Activated naive CD8-positive, alpha-beta T cell treated with anti-CD3 and anti-CD28 coated beads, Interleukin-2, amount 10 ng/mL, durations not matched to agents 7 days and 5 days (primary cell): Measurements from ENCODE around the gene SLC6A12. TPM values are rescaled to one million over a fixed set of nuclear protein-coding genes. Genes with fewer than 3 reads are reported as not detected.

Experiments used
- ATAC-seq: fragments of 150-1000 bp; cut with Tn5 transposase; one replicate; pipeline ENCODE4 v1.10.0; 2021; ENCODE audit warnings: low read depth, moderate library complexity
- POLR2A ChIA-PET: fragments of 350-600 bp; sonication (Branson Sonifier 250); formaldehyde crosslinking; loops from one replicate; lab custom pipeline; 2021; ENCODE audit warnings: antibody characterized with exemption; lab: Charles Lee
- DNase-seq: peaks from one replicate; pipeline ENCODE4 v3.0.0; 2021
- H3K27ac Mint-ChIP-seq: one replicate; pipeline ENCODE4 v1.8.0; 2022; ENCODE audit warnings: mild to moderate bottlenecking, mixed read lengths
- H3K27me3 Mint-ChIP-seq: one replicate; pipeline ENCODE4 v1.8.0; 2022; ENCODE audit warnings: mild to moderate bottlenecking, moderate library complexity, mixed read lengths
- H3K36me3 Mint-ChIP-seq: one replicate; pipeline ENCODE4 v1.8.0; 2021; ENCODE audit warnings: mild to moderate bottlenecking, mixed read lengths
- H3K4me1 Mint-ChIP-seq: one replicate; pipeline ENCODE4 v1.8.0; 2021; ENCODE audit warnings: mixed read lengths
- H3K4me3 Mint-ChIP-seq: one replicate; pipeline ENCODE4 v1.8.0; 2022; ENCODE audit warnings: mild to moderate bottlenecking, moderate library complexity, mixed read lengths
- H3K9me3 Mint-ChIP-seq: one replicate; pipeline ENCODE4 v1.8.0; 2021; ENCODE audit warnings: mixed read lengths
- total RNA-seq, 2 experiments: library from RNA; stranded (reverse); gene quantifications; one replicate each; pipeline ENCODE4 v1.2.3, GENCODE V29; 2021

SLC6A12 gene
- total RNA-seq, result not detected

DNA sequence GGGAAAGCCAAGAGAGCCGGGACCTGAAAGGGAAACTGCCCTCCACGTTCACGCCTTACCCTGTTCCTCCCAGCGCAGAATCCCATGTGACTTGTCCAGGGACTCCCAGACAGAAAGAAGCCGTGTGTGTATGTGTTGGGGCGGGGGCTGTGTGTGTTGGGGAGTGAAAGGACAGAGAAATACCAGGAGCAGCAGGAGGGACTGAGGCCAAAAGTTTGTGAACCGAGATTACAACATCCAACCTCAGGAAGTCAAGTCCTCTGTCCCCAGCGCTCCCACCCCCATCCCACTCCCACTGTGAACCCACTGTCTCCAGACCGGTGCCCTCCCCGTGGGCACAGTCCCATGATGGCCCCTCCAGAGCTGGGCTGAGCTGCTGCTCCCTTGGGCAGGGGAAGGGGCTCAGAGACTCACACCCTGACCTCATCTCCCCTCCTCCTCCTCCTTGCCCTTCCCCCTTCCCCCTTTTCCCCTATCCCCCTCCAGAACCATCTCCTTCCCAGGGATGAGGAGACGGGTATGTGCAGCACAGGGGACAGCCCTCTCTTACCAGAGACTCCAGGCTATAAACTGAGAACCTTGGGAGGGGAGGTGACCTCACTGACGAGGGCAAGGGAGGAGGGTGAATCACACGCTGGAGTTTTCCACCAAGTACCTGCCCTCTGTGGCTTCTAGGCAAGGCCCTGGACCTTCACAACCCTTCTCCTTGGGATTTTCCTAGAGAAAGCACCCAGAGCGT, at the start of gene SLC6A12:
SLC6A12 (minus strand) TSS at position 155 of the 739 bp plus-strand sequence. CDS start 4,171 bp downstream, outside the sequence.
- POLR2A ChIA-PET, result no interaction called here
- Mint-ChIP-seq H3K27me3 (peaks cover 18% of the 10 kb centered on the region), H3K9me3 (no peaks in the 10 kb centered on the region), H3K4me1 (no peaks in the 10 kb centered on the region), H3K4me3 (no peak within 1 kb of the TSS), H3K27ac (no peak within 1 kb of the TSS), H3K36me3 (no peaks in the 10 kb centered on the region)
- ATAC-seq (no peak), DNase-seq (no peak)

DNA sequence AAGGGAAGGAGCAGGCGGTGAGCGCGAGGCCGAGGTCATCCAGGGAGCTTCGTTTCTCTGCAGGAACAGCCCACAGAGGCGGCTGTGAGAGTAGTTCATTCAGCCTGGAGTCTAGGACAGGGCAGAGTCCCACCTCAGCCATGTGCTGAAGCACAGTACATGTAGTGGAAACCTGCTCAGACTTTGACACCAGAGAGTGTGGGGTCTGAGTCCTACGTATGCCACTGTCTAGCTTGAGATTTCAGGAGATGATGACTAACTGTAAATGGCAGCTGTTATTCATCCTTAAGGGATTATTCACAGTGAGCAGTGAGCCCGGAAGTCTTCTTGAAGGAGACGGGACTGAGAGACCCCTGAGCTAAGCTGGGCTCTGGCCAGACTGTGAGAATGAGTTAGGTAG, 49.6 kb upstream of the SLC6A12 start:
- no peaks in the 10 kb centered on the region for H3K9me3 Mint-ChIP-seq
- H3K4me3 Mint-ChIP-seq, result no peak overlapping the region
- no peak overlapping the region for H3K27ac Mint-ChIP-seq
- no peak for DNase-seq
- no peak for ATAC-seq
- peaks cover 12% of the 10 kb centered on the region for H3K27me3 Mint-ChIP-seq
- POLR2A ChIA-PET, result no interaction called here
- H3K36me3 Mint-ChIP-seq, result peaks cover 1% of the 10 kb centered on the region
- peaks cover 7% of the 10 kb centered on the region for H3K4me1 Mint-ChIP-seq

DNA sequence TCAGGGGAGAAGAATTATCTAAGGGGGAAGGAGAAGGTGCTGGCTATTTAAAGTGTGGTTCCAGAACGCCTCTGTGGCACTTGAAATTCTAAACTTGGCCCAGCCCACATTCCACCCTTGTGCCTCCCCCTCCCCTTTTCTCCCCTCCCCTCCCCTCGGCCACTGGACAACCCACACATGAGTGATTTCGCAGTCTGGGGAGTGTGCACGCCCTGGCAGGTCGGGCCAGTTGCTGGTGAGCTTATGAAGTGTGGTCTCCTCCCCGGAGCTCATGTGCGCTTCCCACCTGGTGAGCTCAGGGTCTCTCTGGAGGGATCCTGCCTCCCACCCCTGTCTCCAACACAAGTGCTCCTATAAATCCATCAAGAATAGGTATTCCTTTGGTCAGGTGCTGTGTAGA, 48.9 kb upstream of the SLC6A12 start, which contains the start of gene SLC6A13:
SLC6A13 (minus strand) TSS at position 20 of the 400 bp plus-strand sequence. CDS start 2,784 bp downstream, outside the sequence.
- POLR2A ChIA-PET, result no interaction called here
- Mint-ChIP-seq H3K4me1 (peaks cover 7% of the 10 kb centered on the region), H3K4me3 (no peak within 1 kb of the TSS), H3K36me3 (peaks cover 1% of the 10 kb centered on the region), H3K27me3 (peaks cover 12% of the 10 kb centered on the region), H3K9me3 (no peaks in the 10 kb centered on the region), H3K27ac (no peak within 1 kb of the TSS)
- DNase-seq (no peak), ATAC-seq (no peak)

DNA sequence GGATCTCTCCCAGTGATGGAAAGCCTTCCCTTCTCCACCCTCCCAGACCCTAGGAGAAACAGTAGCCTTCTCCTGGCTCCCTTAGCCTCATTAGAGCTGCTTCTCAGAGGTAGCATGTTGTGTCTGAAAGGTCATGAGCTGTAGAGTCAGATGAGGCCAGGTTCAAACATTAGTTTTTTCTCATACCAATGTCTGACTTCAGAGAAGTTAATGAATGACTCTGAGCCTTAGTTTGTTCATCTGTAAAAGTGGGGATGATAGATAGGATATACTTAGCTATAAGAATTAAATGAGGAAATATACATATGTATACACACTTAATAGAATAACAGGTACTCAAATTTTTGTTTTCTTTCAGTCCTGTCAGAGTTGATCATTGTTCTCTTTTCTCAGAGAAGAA, 48.2 kb upstream of the SLC6A12 start:
- no peak overlapping the region for H3K4me3 Mint-ChIP-seq
- peaks cover 7% of the 10 kb centered on the region for H3K4me1 Mint-ChIP-seq

DNA sequence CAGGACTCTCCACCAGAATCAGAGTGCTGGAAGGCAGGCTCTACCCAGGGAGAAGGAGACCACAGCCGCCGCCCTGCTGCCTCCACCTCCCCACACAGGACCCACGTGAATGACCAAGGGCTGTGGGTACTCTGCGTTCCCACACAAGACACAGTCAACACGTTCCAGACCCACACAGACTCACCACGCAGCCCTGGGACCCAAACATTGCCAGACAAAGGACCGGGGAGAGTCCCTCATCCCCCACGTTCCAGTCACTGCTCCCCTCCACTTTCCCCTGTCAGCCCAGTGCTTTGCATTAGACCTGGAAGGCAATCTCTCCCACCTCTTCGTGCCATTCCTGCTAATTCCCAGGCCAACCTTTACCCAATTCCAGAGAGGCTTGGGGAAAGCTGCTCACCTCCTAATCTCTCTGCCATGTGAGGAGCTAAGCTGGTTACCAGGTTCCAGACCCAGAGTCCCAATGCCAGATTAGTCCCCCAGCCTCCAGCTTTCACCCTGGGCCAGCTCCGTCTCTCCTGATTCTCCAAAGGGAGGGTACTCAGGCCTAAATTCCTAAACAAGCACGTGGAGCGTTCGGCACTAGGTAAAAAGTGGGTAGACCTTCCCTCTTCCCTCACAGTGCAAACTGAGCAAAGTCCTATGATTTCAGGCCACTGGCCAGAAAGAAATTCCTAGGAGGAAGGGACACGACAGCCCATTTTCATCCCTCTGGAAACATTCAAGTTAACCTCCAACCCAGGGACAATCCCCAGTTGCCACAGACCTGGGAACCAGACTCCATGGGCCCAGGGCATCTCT, 43.8 kb upstream of the SLC6A12 start:
- Mint-ChIP-seq H3K4me3 (no peak overlapping the region), H3K27ac (no peak overlapping the region), H3K27me3 (peaks cover 13% of the 10 kb centered on the region), H3K9me3 (no peaks in the 10 kb centered on the region), H3K36me3 (no peaks in the 10 kb centered on the region), H3K4me1 (no peaks in the 10 kb centered on the region)
- ATAC-seq, result no peak
- DNase-seq, result no peak
- POLR2A ChIA-PET, result no interaction called here

More for the DNA sequence above, 48.2 kb upstream of the SLC6A12 start:
- Mint-ChIP-seq H3K27me3 (peaks cover 9% of the 10 kb centered on the region), H3K27ac (no peak overlapping the region), H3K36me3 (peaks cover 1% of the 10 kb centered on the region), H3K9me3 (no peaks in the 10 kb centered on the region)
- POLR2A ChIA-PET, result no interaction called here
- DNase-seq (no peak), ATAC-seq (no peak)

DNA sequence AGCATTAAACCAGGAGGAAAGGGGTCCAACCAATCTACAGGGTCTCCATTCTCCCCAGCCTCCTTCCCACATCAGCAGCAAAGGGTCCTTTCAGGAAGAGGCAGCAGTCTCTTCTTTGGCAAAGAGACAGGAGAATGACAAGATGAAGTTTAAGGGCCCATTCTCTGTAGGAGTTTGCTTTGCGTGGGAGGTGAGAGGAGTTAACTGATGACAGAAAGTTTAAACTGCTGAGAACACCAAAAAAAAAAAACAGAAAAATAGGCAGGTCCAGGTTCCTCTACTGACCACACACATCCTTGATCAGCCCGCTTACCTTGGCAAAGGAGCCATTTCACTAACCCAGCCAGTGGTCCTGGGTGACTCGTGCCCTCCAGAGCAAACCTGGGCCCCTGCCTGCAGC, 43.0 kb upstream of the SLC6A12 start:
- ATAC-seq (no peak), DNase-seq (no peak)
- no peaks in the 10 kb centered on the region for H3K9me3 Mint-ChIP-seq
- peaks cover 11% of the 10 kb centered on the region for H3K27me3 Mint-ChIP-seq
- H3K27ac Mint-ChIP-seq, result no peak overlapping the region
- H3K4me1 Mint-ChIP-seq, result no peaks in the 10 kb centered on the region
- H3K36me3 Mint-ChIP-seq, result no peaks in the 10 kb centered on the region
- POLR2A ChIA-PET, result no interaction called here
- no peak overlapping the region for H3K4me3 Mint-ChIP-seq

DNA sequence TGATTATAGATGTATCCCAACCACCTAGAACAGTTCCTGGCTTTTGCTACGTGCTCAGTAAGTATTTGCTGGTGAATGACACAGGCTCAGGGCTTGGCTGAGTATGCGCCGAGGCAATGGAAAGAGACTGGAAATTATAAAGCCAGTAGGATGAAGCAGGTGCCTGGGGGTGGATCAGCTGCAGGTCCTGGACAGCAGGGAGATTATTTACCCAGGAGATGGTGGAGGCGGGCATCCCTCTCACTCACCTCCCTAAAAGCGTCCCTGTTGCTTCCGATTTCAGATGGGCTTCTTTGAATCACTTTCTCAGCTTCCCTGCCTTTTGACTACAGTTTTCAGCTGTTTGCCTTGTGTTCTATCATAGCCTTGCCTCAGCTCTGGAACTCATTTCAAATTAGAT, 42.3 kb upstream of the SLC6A12 start:
- ATAC-seq (no peak), DNase-seq (no peak)
- H3K27me3 Mint-ChIP-seq, result peaks cover 11% of the 10 kb centered on the region
- H3K36me3 Mint-ChIP-seq, result no peaks in the 10 kb centered on the region
- no peaks in the 10 kb centered on the region for H3K9me3 Mint-ChIP-seq
- no peaks in the 10 kb centered on the region for H3K4me1 Mint-ChIP-seq
- no peak overlapping the region for H3K27ac Mint-ChIP-seq
- POLR2A ChIA-PET, result no interaction called here
- H3K4me3 Mint-ChIP-seq, result no peak overlapping the region

DNA sequence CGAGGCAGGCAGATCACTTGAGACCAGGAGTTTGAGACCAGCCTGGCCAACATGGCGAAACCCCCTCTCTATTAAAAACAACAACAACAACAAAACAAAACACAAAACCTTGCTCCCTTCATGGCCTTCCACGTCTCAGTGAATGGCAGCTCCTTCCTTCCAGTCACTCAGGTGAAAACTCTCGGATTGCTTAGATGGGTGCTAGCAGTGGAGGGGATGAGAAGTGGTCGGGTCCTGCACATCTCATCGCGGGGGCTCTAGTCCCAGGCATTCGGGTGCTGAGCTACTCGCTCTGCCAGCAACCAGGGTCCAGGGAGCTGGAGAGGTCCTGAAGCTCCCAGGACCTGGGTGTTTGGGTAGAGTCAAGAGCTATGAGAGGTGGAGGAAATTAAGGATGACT, 41.0 kb upstream of the SLC6A12 start:
- Mint-ChIP-seq H3K36me3 (no peaks in the 10 kb centered on the region), H3K4me1 (no peaks in the 10 kb centered on the region), H3K27ac (no peak overlapping the region), H3K27me3 (peaks cover 7% of the 10 kb centered on the region), H3K9me3 (no peaks in the 10 kb centered on the region), H3K4me3 (no peak overlapping the region)
- DNase-seq, result no peak
- ATAC-seq, result no peak
- POLR2A ChIA-PET, result no interaction called here

DNA sequence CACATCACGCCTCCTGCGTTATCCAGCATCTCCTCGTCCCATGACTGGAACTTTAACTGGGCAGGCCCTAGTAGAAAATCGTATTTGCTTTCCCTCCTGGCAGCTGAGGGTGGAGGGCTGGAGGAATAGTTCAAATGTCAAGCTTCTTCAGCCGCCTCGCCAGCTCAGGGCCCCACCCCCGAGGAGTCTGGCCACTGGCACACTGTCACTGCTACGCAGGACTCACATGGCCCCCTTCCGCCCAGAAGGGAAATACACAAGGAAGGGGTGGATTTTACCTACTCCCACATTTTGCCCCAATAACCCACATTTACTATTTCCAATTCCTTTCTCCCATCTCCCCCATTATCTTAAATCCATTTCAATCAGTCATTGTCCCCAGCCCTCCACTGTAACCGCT, 40.1 kb upstream of the SLC6A12 start:
- peaks cover 11% of the 10 kb centered on the region for H3K27me3 Mint-ChIP-seq
- no peak for ATAC-seq
- no peaks in the 10 kb centered on the region for H3K4me1 Mint-ChIP-seq

DNA sequence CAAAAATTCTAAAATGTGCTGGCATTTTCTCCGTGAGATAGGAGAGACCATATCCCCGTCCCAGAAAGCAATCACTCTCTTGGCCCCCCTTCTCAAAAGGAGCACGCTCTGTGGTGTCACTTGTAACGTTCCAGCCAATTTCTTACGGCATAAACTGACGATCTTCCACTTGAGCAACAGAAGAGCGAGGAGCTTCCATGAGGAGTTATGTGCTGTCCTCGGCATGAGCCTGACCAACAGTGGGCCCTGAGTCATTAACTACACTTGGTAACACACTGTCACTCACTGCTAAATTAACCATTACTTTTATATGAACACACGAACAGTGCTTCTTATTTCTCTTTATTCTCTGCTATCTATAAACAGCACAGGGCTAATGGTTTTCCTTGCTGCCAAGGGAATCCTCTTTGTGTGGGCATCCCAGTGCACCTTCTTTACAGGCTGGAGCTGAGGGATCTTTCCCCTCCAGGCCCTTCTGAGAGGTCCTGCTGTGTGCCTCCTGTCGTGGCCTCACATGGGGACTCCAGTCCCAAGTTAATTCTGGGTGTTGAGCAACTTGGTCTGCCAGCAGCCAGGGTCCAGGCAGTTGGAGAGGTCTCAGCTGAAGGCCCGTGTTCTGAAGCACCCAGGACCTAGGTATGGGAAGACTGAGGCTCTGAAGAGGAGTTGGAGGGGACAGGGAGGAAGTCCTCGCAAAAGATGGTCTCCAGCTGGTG, 39.3 kb upstream of the SLC6A12 start:
- H3K27me3 Mint-ChIP-seq, result peaks cover 13% of the 10 kb centered on the region
- POLR2A ChIA-PET, result no interaction called here
- H3K9me3 Mint-ChIP-seq, result no peaks in the 10 kb centered on the region
- ATAC-seq (no peak), DNase-seq (no peak)
- no peak overlapping the region for H3K4me3 Mint-ChIP-seq
- no peak overlapping the region for H3K27ac Mint-ChIP-seq
- H3K4me1 Mint-ChIP-seq, result no peaks in the 10 kb centered on the region
- H3K36me3 Mint-ChIP-seq, result no peaks in the 10 kb centered on the region

More for the DNA sequence above, 40.1 kb upstream of the SLC6A12 start:
- Mint-ChIP-seq H3K4me3 (no peak overlapping the region), H3K9me3 (no peaks in the 10 kb centered on the region), H3K27ac (no peak overlapping the region), H3K36me3 (no peaks in the 10 kb centered on the region)
- POLR2A ChIA-PET, result no interaction called here
- DNase-seq, result no peak

DNA sequence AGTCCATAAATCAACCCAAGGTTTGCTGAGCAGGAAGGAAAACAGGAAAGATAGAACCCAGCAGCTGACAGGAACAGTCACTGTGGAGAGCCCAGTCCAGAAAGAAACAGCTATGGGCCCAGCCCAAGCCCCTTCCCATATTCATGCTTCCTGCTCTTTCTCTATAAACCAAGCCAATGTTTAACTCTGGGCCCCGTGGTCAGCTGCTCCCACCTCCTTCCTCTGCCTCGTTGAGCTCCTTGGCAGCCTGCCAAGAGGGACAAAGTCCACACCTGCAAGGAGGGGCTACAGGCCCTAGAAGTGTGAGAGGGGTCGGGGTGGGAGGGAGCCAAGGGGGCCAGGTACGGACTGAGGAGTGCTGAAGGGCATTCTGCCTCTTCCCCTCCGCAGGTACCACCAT, 38.7 kb upstream of the SLC6A12 start:
- Mint-ChIP-seq H3K4me1 (no peaks in the 10 kb centered on the region), H3K36me3 (no peaks in the 10 kb centered on the region), H3K27me3 (peaks cover 17% of the 10 kb centered on the region), H3K4me3 (no peak overlapping the region), H3K9me3 (peaks cover 4% of the 10 kb centered on the region), H3K27ac (no peak overlapping the region)
- POLR2A ChIA-PET, result no interaction called here
- no peak for DNase-seq
- no peak for ATAC-seq

DNA sequence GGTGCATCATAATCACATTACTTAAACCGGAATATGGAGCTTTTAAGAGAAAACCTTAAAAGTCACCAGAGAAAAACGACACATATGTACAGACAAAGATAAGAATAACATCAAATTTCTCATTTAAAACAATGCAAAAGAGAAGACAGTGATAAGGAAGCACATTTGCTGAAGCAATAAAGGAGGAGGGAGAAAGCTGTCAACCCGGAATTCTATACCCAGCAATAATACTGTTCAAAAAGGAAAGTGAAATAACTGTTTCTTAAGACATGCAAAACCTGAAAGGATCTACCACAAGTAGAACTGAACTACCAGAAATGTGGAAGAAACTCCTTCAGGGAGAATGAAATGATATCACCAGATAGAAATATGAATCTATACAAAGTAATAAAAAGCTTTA, 33.3 kb upstream of the SLC6A12 start:
- Mint-ChIP-seq H3K36me3 (peaks cover 1% of the 10 kb centered on the region), H3K9me3 (peaks cover 10% of the 10 kb centered on the region), H3K27me3 (peaks cover 12% of the 10 kb centered on the region), H3K4me3 (no peak overlapping the region), H3K27ac (no peak overlapping the region), H3K4me1 (no peaks in the 10 kb centered on the region)
- POLR2A ChIA-PET, result no interaction called here
- no peak for DNase-seq
- ATAC-seq, result no peak

DNA sequence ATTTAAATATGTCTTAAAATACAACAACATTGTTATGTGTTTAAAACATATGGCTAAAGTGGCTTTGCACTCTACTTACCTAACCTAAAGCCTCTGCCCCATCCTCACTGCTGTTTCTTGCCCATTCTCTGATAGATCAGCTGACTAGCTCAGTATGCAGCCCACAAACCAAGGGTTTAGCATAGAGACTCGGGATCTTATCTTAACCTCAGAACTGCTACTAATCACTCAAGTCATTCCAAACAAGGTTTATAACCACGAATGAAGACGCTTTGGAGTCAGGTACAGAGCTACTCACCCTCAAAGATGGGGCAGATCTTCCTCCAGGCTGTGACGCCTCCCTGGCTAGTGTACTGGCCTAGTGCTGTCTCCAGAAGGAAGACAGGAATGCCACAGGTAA, 29.4 kb upstream of the SLC6A12 start:
- peaks cover 10% of the 10 kb centered on the region for H3K9me3 Mint-ChIP-seq
- H3K27ac Mint-ChIP-seq, result no peak overlapping the region
- H3K27me3 Mint-ChIP-seq, result peaks cover 4% of the 10 kb centered on the region
- H3K36me3 Mint-ChIP-seq, result peaks cover 1% of the 10 kb centered on the region
- H3K4me1 Mint-ChIP-seq, result no peaks in the 10 kb centered on the region
- DNase-seq (no peak), ATAC-seq (no peak)
- POLR2A ChIA-PET, result no interaction called here
- H3K4me3 Mint-ChIP-seq, result no peak overlapping the region
